T-cell (primary cell): ENCODE results near the gene TMEM178B. TPM values are rescaled to one million over a fixed set of nuclear protein-coding genes. Genes with fewer than 3 reads are reported as not detected.

ENCODE experiments used
- ATAC-seq, 4 experiments: fragments of 200-7000 bp in 3 of 4; fragments of 150-1000 bp in 1 of 4; cut with Tn5 transposase; replicated peaks in 1 of 4; 1 replicate in 3 of 4; 2 replicates in 1 of 4; pipeline ENCODE4 v1.10.0; 2021; ENCODE audit warnings: moderate library complexity in 3 of 4, mild to moderate bottlenecking in 2 of 4, moderate number of reproducible peaks in 1 of 4
- CTCF ChIA-PET, 2 donors: fragments of 300-600 bp; sonication (Branson Sonifier 250); formaldehyde crosslinking; loops; one replicate each; lab custom pipeline; 2022; ENCODE audit warnings: antibody characterized with exemption in 2 of 2; lab: Charles Lee
- POLR2A ChIA-PET, 2 donors: fragments of 300-600 bp; sonication (Branson Sonifier 250); formaldehyde crosslinking; loops; one replicate each; lab custom pipeline; 2022; ENCODE audit warnings: antibody characterized with exemption in 2 of 2; lab: Charles Lee
- DNase-seq, 35 experiments: peaks; one replicate each; pipeline versions ENCODE4 v3.0.0 to v3.0.0-alpha.2; 2013 to 2023
- H3K27ac ChIP-seq: one replicate; pipeline ENCODE4 v1.5.1; 2013; ENCODE audit warnings: low read length
- H3K27me3 ChIP-seq, 2 experiments: replicated peaks in 1 of 2; 1 replicate in 1 of 2; 2 replicates in 1 of 2; pipeline versions ENCODE4 v1.6.1 to v1.7.0; 2013; ENCODE audit warnings: low read length in 1 of 2, mixed read lengths in 1 of 2; ENCODE audit not compliant: control insufficient read depth in 2 of 2, insufficient read depth in 2 of 2; ENCODE audit errors: extremely low read depth in 1 of 2
- H3K36me3 ChIP-seq, 2 donors: 1 replicate in 1 of 2; 2 replicates in 1 of 2; pipeline versions ENCODE4 v1.6.1 to v1.7.0; 2013; ENCODE audit warnings: low read length in 1 of 2; ENCODE audit not compliant: control insufficient read depth in 2 of 2, insufficient read depth in 1 of 2; ENCODE audit errors: extremely low read depth in 1 of 2
- H3K4me1 ChIP-seq, 2 experiments: 1 replicate in 1 of 2; 2 replicates in 1 of 2; pipeline versions ENCODE4 v1.6.1 to v1.7.0; 2013; ENCODE audit warnings: low read length in 2 of 2, mixed read lengths in 1 of 2; ENCODE audit not compliant: insufficient read depth in 2 of 2, control insufficient read depth in 1 of 2; ENCODE audit errors: extremely low read depth in 1 of 2
- H3K4me3 ChIP-seq, 2 donors: 1 replicate in 1 of 2; 2 replicates in 1 of 2; pipeline versions ENCODE4 v1.5.1 to v1.7.0; 2013; ENCODE audit warnings: mild to moderate bottlenecking in 2 of 2, low read length in 1 of 2, moderate library complexity in 1 of 2; ENCODE audit not compliant: control insufficient read depth in 1 of 2; ENCODE audit errors: extremely low read depth in 1 of 2
- H3K9me3 ChIP-seq: 2 replicates; pipeline ENCODE4 v1.7.0; 2013
- H3K27ac Mint-ChIP-seq, 2 donors: one replicate each; pipeline ENCODE4 v1.8.0; 2020 to 2021; ENCODE audit warnings: mild to moderate bottlenecking in 2 of 2, mixed read lengths in 2 of 2
- H3K27me3 Mint-ChIP-seq, 2 donors: one replicate each; pipeline ENCODE4 v1.8.0; 2021 to 2022; ENCODE audit warnings: mixed read lengths in 2 of 2
- H3K36me3 Mint-ChIP-seq: one replicate; pipeline ENCODE4 v1.8.0; 2021; ENCODE audit warnings: mixed read lengths
- H3K4me1 Mint-ChIP-seq, 3 donors: one replicate each; pipeline ENCODE4 v1.8.0; 2020 to 2022; ENCODE audit warnings: mixed read lengths in 3 of 3, mild to moderate bottlenecking in 1 of 3
- H3K4me3 Mint-ChIP-seq, 3 donors: one replicate each; pipeline ENCODE4 v1.8.0; 2020 to 2022; ENCODE audit warnings: mild to moderate bottlenecking in 3 of 3, mixed read lengths in 3 of 3, moderate library complexity in 3 of 3
- H3K9me3 Mint-ChIP-seq, 3 donors: one replicate each; pipeline ENCODE4 v1.8.0; 2020 to 2022; ENCODE audit warnings: mixed read lengths in 3 of 3
- WGBS: methylation state at CpG from one replicate; pipeline ENCODE4 v1.1.5; 2013; ENCODE audit warnings: missing lambda C conversion rate; ENCODE audit not compliant: insufficient coverage; 5-methylcytosine and 5-hydroxymethylcytosine counted together
- total RNA-seq, 35 experiments: library from RNA in 6 of 35; stranded (reverse) in 6 of 35; fragments of 120-200 nt in 1 of 35; gene quantifications; one replicate each; pipeline versions ENCODE4 v1.2.1 to v1.2.4 and lab custom pipeline; 2013 to 2026

Gene TMEM178B
- total RNA-seq, 5 donors from 2014 or later (not counting 1 experiment from before 2014, with no cell fraction given), result 0.14 to 0.86 (median 0.32) TPM

DNA sequence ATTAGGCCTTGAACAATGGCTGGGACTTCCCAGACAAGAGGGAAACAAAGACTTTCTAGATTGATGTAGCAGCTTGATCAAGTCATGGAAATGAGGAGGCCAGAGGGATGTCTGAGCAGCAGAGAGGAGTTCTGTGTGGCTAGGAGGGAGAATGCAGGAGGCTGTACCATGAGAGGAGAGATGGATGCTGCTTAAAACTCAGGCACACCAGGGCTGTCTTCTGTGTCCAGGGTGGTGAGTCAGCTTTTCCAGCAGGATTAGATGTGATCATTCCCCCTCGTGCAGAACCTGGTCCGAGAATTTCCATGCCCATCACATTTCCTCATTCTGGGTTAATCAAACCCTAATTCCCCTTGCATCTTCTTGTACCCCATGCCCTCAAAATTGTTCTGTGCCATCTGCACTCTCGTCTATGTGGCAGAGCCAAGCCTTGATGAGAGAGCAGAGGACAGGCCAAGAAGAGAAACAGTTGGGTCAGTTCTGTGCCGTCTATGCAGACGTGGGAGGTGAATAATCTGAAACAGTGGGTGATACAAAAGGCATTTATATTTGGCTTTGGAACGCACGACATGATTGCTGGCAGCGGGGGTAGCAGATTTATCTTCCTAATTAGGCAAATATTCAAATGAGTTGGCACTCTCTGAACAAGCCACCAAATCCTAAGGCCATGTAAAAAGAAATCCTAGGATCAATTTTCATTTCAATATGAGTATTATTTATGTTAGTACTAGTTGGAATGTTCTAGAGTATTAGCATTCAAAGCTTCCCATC lies 160.7 kb downstream of the TMEM178B start:
- DNase-seq (no peak), ATAC-seq (no peak)
- H3K27me3 Mint-ChIP-seq, result peaks cover 21 to 27% of the 10 kb centered on the region in 2 donors
- no peaks in the 10 kb centered on the region for H3K4me1 Mint-ChIP-seq
- WGBS, result 63% methylated on average over 4 of the region's 8 CpGs
- POLR2A ChIA-PET, result no interaction called here
- no peaks in the 10 kb centered on the region for H3K9me3 Mint-ChIP-seq
- Histone ChIP-seq H3K36me3 (no peaks in the 10 kb centered on the region), H3K27me3 (peaks cover 0 to 6% of the 10 kb centered on the region in 2 experiments), H3K27ac (no peak overlapping the region), H3K9me3 (no peaks in the 10 kb centered on the region), H3K4me3 (no peak overlapping the region), H3K4me1 (no peaks in the 10 kb centered on the region)
- H3K36me3 Mint-ChIP-seq, result no peaks in the 10 kb centered on the region
- no peak overlapping the region for H3K27ac Mint-ChIP-seq
- H3K4me3 Mint-ChIP-seq, result no peak overlapping the region
- CTCF ChIA-PET, result no interaction called here

DNA sequence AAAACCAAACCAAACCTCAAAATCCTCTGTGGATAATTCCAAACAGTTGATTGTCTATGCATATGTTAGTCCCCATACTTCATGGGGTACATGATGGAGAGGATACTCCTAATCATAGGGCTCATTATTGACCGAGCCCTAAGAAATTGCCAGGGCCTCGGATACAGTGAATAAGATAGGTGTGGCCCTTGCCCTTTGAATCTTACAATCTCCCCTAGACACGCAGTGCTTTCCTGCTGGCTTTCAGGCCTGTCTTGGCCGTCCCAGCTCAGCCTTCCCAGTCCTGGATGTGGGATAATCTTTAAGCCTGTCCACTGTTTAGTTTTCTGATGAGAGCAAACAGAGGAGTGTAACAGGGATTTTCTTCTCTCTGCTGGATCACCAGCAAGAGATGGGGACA lies 161.8 kb downstream of the TMEM178B start:
- no peaks in the 10 kb centered on the region for H3K36me3 Mint-ChIP-seq

DNA sequence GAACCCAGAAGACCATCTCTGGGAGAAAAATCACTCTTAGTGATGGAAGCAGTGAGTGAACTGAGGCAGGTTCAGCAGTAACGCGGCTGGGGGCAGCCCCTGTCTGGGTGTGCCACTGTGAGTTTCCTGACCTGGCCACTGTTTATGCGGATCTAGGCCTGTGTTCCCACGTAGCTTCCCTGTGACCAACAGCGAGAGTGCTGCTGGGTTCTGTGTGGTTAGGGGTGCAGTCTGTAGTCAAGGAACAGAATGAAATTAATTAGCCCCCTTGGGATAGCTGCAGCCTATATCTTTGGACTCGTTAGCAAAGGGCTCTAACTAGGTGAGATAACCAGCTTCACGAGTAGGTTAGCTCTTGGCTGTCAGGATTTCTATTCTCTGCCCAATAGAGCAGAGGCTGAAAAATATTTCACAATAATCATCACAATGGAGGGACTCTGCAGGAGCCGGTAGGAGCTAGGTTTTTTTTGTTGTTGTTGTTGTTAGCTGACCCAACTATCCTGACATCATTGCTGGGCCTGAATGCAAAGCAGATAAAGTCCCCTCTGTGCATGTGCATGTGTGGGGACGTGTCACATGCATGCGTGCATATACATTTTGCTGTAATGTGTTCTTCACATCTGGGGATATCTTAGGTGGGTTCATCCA lies 164.9 kb downstream of the TMEM178B start:
- ChIA-PET CTCF (no interaction called here), POLR2A (interaction anchor here in 1 of 2 donors (0.6 kb wide), 1 partner anchor 107 kb away, joined by 3 read pairs; no protein-coding TSS in a partner anchor)
- Mint-ChIP-seq H3K36me3 (no peaks in the 10 kb centered on the region), H3K9me3 (no peaks in the 10 kb centered on the region), H3K27ac (no peak overlapping the region), H3K4me3 (no peak overlapping the region), H3K4me1 (no peaks in the 10 kb centered on the region), H3K27me3 (peaks cover 11 to 14% of the 10 kb centered on the region in 2 donors)
- Histone ChIP-seq H3K4me3 (no peak overlapping the region), H3K9me3 (no peaks in the 10 kb centered on the region), H3K36me3 (no peaks in the 10 kb centered on the region), H3K4me1 (no peaks in the 10 kb centered on the region), H3K27me3 (no peaks in the 10 kb centered on the region), H3K27ac (no peak overlapping the region)
- ATAC-seq (no peak), DNase-seq (no peak)
- WGBS, result 75% methylated on average over 9 of the region's 10 CpGs

More for the DNA sequence above, 161.8 kb downstream of the TMEM178B start:
- 60% methylated on average over 1 of the region's 4 CpGs for WGBS
- H3K27ac Mint-ChIP-seq, result no peak overlapping the region
- Histone ChIP-seq H3K27ac (no peak overlapping the region), H3K27me3 (peaks cover 0 to 6% of the 10 kb centered on the region in 2 experiments), H3K4me1 (no peaks in the 10 kb centered on the region), H3K36me3 (no peaks in the 10 kb centered on the region), H3K4me3 (no peak overlapping the region), H3K9me3 (no peaks in the 10 kb centered on the region)
- DNase-seq (no peak), ATAC-seq (no peak)
- H3K4me3 Mint-ChIP-seq, result no peak overlapping the region
- CTCF ChIA-PET, result no interaction called here
- peaks cover 21 to 27% of the 10 kb centered on the region in 2 donors for H3K27me3 Mint-ChIP-seq
- POLR2A ChIA-PET, result no interaction called here
- no peaks in the 10 kb centered on the region for H3K9me3 Mint-ChIP-seq
- no peaks in the 10 kb centered on the region for H3K4me1 Mint-ChIP-seq

DNA sequence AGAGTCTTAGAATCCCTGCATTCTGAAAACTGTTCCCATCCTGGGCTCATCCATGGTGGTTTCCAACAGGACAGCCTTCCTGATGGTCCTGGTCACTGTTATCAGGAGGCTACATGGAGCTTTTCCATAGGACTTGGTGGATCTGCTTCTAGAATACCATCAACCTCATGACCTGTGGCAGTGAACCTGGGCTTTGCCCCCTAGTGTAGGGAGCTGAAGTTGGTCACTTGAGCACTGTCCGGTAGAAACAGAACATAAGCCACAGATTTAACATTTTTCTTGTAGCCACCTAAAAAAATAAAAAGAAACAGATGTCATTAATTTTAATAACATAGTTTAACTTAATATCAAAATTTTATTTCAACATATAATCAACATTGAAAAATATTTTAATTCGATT lies 165.8 kb downstream of the TMEM178B start:
- no peaks in the 10 kb centered on the region for H3K36me3 Mint-ChIP-seq
- H3K4me1 Mint-ChIP-seq, result no peaks in the 10 kb centered on the region
- DNase-seq (no peak), ATAC-seq (no peak)
- Histone ChIP-seq H3K27ac (no peak overlapping the region), H3K4me1 (no peaks in the 10 kb centered on the region), H3K9me3 (no peaks in the 10 kb centered on the region), H3K27me3 (no peaks in the 10 kb centered on the region), H3K36me3 (no peaks in the 10 kb centered on the region), H3K4me3 (no peak overlapping the region)
- no peak overlapping the region for H3K27ac Mint-ChIP-seq
- no peak overlapping the region for H3K4me3 Mint-ChIP-seq
- CTCF ChIA-PET, result no interaction called here
- no CpG with 5 or more reads among the region's 2 CpGs for WGBS
- POLR2A ChIA-PET, result no interaction called here
- H3K9me3 Mint-ChIP-seq, result no peaks in the 10 kb centered on the region
- H3K27me3 Mint-ChIP-seq, result peaks cover 8 to 11% of the 10 kb centered on the region in 2 donors

DNA sequence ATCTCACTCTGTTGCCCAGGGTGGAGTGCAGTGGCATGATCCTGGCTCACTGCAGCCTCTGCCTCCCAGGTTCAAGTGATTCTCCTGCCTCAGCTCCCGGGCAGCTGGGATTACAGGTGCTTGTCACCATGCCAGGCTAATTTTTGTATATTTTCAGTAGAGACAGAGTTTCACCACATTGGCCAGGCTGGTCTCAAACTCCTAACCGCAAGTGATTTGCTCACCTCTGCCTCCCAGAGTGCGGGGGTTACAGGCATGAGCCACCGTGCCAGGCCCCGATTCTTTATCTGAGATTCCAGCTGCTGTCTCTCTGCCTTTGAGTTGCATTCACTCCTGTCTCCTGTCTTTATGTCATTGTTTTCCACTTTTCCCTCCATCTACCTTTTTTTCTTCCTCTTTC lies 168.7 kb downstream of the TMEM178B start:
- Histone ChIP-seq H3K4me1 (no peaks in the 10 kb centered on the region), H3K9me3 (no peaks in the 10 kb centered on the region), H3K27ac (no peak overlapping the region), H3K36me3 (no peaks in the 10 kb centered on the region), H3K4me3 (no peak overlapping the region), H3K27me3 (no peaks in the 10 kb centered on the region)
- WGBS, result 91% methylated on average over 5 of the region's 5 CpGs
- Mint-ChIP-seq H3K27ac (no peak overlapping the region), H3K4me3 (no peak overlapping the region), H3K9me3 (no peaks in the 10 kb centered on the region), H3K27me3 (peaks cover 5 to 10% of the 10 kb centered on the region in 2 donors), H3K4me1 (no peaks in the 10 kb centered on the region), H3K36me3 (no peaks in the 10 kb centered on the region)
- DNase-seq (no peak), ATAC-seq (no peak)
- ChIA-PET POLR2A (no interaction called here), CTCF (no interaction called here)

DNA sequence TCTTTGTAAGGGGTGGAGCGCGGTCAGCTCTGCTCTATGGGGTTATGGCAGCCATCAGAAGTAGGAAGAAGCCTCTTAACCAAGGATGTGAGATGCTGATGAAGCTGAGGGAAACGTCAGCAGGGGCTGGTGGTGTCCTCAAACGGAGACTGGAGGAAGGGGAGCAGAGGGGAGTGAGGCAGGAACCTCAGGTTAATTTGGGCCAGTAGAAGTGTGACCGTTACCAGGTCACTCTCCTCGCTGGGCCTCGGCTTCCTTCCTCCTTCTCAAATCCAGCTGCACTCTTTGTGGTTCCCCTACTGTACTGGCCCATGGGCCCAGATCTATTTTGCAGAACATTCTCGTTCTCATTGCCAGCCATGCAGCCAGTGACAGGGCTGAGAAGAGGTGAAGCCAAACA lies 169.5 kb downstream of the TMEM178B start:
- Histone ChIP-seq H3K27me3 (no peaks in the 10 kb centered on the region), H3K9me3 (no peaks in the 10 kb centered on the region), H3K27ac (no peak overlapping the region), H3K36me3 (no peaks in the 10 kb centered on the region), H3K4me1 (no peaks in the 10 kb centered on the region), H3K4me3 (no peak overlapping the region)
- ATAC-seq (no peak), DNase-seq (no peak)
- no peaks in the 10 kb centered on the region for H3K9me3 Mint-ChIP-seq
- WGBS, result 57% methylated on average over 6 of the region's 8 CpGs
- no peaks in the 10 kb centered on the region for H3K4me1 Mint-ChIP-seq
- POLR2A ChIA-PET, result no interaction called here
- peaks cover 2 to 7% of the 10 kb centered on the region in 2 donors for H3K27me3 Mint-ChIP-seq
- H3K27ac Mint-ChIP-seq, result no peak overlapping the region
- CTCF ChIA-PET, result interaction anchor here in 1 of 2 donors (0.5 kb wide), 1 partner anchor 1126 kb away, joined by 4 read pairs; no protein-coding TSS in a partner anchor
- no peaks in the 10 kb centered on the region for H3K36me3 Mint-ChIP-seq
- H3K4me3 Mint-ChIP-seq, result no peak overlapping the region
